Activated B cell treated with CpG ODN at 0.5 μM for 24 hours (primary cell): Measurements from ENCODE around the gene SLC39A12. TPM values are rescaled to one million over a fixed set of nuclear protein-coding genes. Genes with fewer than 3 reads are reported as not detected.

Source experiments
- ATAC-seq: fragments of 200-7000 bp; cut with Tn5 transposase; one replicate; pipeline ENCODE4 v1.10.0; 2021; ENCODE audit warnings: low read depth, mild to moderate bottlenecking, moderate library complexity
- CTCF ChIA-PET: fragments of 350-600 bp; sonication (Branson Sonifier 250); formaldehyde crosslinking; loops from one replicate; lab custom pipeline; 2021; ENCODE audit warnings: antibody characterized with exemption; lab: Charles Lee
- POLR2A ChIA-PET: fragments of 350-600 bp; sonication (Branson Sonifier 250); formaldehyde crosslinking; loops from one replicate; lab custom pipeline; 2021; ENCODE audit warnings: antibody characterized with exemption; lab: Charles Lee
- DNase-seq: peaks from one replicate; pipeline ENCODE4 v3.0.0; 2022
- H3K27ac Mint-ChIP-seq: one replicate; pipeline ENCODE4 v1.8.0; 2020; ENCODE audit warnings: mixed read lengths
- H3K27me3 Mint-ChIP-seq: one replicate; pipeline ENCODE4 v1.8.0; 2021; ENCODE audit warnings: mixed read lengths
- H3K36me3 Mint-ChIP-seq: one replicate; pipeline ENCODE4 v1.8.0; 2021; ENCODE audit warnings: low read depth, mixed read lengths
- H3K4me1 Mint-ChIP-seq: one replicate; pipeline ENCODE4 v1.8.0; 2021; ENCODE audit warnings: mixed read lengths
- H3K4me3 Mint-ChIP-seq: one replicate; pipeline ENCODE4 v1.8.0; 2020; ENCODE audit warnings: mild to moderate bottlenecking, mixed read lengths
- H3K9me3 Mint-ChIP-seq: one replicate; pipeline ENCODE4 v1.8.0; 2020; ENCODE audit warnings: mixed read lengths
- intact Hi-C: fragments of 100-400 bp; cut with micrococcal nuclease; formaldehyde crosslinking; loops from one replicate; pipeline ENCODE4 v1.15.1; 2024
- total RNA-seq: library from RNA; stranded (reverse); gene quantifications from 2 replicates; pipeline ENCODE4 v1.2.3, GENCODE V29; 2022
- TF ChIP-seq, protein P1 (sequence below): fragments of 200-600 bp; IDR thresholded peaks from one replicate; pipeline ENCODE4 v1.8.0; 2022; ENCODE audit warnings: antibody characterized with exemption, mild to moderate bottlenecking

SLC39A12 gene
- total RNA-seq, 1 donor from 2014 or later: not detected

DNA sequence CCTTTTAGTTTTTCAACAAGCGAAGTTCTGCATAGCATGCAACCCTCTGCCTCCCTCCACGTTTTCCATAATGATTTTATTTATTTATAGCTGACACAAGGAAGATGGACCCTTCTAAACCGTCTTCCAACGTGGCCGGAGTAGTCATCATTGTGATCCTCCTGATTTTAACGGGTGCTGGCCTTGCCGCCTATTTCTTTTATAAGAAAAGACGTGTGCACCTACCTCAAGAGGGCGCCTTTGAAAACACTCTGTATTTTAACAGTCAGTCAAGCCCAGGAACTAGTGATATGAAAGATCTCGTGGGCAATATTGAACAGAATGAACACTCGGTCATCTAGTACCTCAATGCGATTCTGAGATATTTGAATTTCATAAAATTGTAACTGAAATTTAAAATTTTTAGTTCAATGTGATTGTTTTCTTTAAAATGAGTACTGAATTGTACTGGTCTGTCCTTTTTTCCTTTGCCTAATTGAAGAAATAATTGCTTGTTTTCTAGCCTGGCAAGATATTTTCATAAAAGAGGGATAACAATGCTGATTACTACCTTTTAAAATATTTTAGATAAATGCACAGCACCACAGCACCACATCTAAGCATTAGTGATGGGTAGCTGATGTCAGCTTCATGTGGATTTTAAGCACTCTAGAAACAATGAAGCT lies 41.5 kb upstream of the SLC39A12 start:
- Mint-ChIP-seq H3K9me3 (peaks cover 6% of the 10 kb centered on the region), H3K36me3 (no peaks in the 10 kb centered on the region), H3K4me3 (no peak overlapping the region), H3K4me1 (no peaks in the 10 kb centered on the region), H3K27ac (no peak overlapping the region), H3K27me3 (peaks cover 7% of the 10 kb centered on the region)
- no peak for DNase-seq
- intact Hi-C loops: loop anchor here (1.0 kb wide), 4 partner anchors 194 to 402 kb away; no protein-coding TSS in a partner anchor
- TF ChIP-seq, protein P1, sequence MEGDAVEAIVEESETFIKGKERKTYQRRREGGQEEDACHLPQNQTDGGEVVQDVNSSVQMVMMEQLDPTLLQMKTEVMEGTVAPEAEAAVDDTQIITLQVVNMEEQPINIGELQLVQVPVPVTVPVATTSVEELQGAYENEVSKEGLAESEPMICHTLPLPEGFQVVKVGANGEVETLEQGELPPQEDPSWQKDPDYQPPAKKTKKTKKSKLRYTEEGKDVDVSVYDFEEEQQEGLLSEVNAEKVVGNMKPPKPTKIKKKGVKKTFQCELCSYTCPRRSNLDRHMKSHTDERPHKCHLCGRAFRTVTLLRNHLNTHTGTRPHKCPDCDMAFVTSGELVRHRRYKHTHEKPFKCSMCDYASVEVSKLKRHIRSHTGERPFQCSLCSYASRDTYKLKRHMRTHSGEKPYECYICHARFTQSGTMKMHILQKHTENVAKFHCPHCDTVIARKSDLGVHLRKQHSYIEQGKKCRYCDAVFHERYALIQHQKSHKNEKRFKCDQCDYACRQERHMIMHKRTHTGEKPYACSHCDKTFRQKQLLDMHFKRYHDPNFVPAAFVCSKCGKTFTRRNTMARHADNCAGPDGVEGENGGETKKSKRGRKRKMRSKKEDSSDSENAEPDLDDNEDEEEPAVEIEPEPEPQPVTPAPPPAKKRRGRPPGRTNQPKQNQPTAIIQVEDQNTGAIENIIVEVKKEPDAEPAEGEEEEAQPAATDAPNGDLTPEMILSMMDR: no peak
- ATAC-seq: no peak
- CTCF ChIA-PET: interaction anchor here (1.0 kb wide), 1 partner anchor 195 kb away, joined by 5 read pairs; no protein-coding TSS in a partner anchor
- POLR2A ChIA-PET: no interaction called here

DNA sequence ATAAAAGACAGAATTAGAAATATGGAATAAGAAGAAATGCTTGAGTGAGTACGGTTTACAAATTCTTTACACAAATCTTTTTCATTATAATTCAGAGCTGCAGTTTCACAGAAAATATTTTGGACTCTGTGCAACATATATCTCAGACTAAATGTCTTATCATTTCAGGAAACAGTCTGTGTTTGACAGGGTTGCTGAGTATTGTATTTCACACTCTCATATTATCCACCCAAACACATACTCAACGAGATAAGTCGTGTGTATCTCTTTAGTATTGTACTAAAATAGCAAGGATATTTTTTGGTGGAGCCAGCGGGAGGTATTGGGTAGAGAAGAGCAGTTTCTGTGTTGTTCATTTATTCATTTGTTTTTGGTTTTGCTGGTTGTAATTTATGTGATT lies 39.0 kb upstream of the SLC39A12 start:
- H3K36me3 Mint-ChIP-seq: no peaks in the 10 kb centered on the region
- ATAC-seq (no peak), DNase-seq (no peak)
- TF ChIP-seq, protein P1: no peak
- CTCF ChIA-PET: no interaction called here
- H3K27me3 Mint-ChIP-seq: peaks cover 4% of the 10 kb centered on the region
- POLR2A ChIA-PET: no interaction called here
- H3K9me3 Mint-ChIP-seq: peaks cover 6% of the 10 kb centered on the region
- H3K4me3 Mint-ChIP-seq: no peak overlapping the region
- no peaks in the 10 kb centered on the region for H3K4me1 Mint-ChIP-seq
- intact Hi-C loops: no loop called here
- H3K27ac Mint-ChIP-seq: no peak overlapping the region

DNA sequence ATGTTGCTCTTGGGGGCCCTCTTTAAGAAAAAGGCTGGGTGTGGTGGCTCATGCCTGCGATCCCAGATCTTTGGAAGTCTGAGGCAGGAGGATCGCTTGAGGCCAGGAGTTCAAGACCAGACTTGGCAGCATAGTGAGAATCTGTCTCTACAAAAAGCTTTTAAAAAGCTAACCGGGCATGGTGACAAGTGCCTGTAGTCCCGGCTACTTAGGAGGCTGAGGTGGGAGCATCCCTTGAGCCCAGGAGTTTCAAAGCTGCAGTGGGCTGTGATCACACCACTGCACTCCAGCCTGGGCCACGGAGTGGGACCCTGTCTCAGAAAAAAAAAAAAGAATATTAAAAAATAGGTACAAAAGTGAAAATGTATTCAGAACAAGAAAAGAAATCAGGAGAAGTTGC lies 38.1 kb upstream of the SLC39A12 start:
- DNase-seq (no peak), ATAC-seq (no peak)
- TF ChIP-seq, protein P1: no peak
- Mint-ChIP-seq H3K27ac (no peak overlapping the region), H3K36me3 (no peaks in the 10 kb centered on the region), H3K27me3 (peaks cover 4% of the 10 kb centered on the region), H3K4me3 (no peak overlapping the region), H3K4me1 (no peaks in the 10 kb centered on the region), H3K9me3 (peaks cover 6% of the 10 kb centered on the region)
- intact Hi-C loops: no loop called here
- ChIA-PET CTCF (no interaction called here), POLR2A (no interaction called here)

DNA sequence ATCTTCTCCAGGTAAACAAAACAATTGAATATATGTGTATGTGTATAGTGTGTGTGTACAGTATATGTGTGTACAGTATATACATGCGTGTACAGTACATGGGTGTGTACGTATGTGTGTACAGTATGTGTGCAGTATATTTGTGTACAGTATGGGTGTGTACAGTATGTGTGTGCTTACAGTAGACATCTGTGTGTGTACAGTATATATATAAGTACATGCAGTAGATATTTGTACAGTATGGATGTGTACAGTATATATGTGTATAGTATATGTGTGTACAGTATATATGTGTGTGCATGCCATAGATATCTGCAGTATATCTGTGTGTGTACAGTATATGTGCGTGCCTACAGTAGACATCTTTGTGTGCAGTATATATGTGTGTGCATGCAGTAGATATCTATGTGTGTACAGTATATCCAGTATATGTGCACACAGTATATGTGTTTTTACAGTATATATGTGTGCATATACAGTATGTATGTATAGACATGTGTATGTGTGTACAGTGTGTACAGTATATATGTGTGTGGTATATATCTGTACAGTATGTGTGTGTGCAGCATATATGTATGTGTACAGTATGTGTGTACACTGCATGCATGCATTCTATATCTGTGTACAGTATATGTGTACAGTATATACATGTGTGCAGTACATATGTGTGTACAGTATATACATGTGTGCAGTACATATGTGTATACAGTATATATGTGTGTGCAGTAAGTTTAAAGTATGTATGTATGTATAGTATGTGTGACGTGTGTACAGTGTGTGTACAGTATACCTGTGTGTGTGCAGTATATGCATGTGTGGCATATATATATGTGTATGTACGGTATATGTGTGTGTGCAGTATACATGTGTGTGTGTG lies 37.3 kb upstream of the SLC39A12 start:
- Mint-ChIP-seq H3K27ac (no peak overlapping the region), H3K4me3 (no peak overlapping the region), H3K9me3 (peaks cover 6% of the 10 kb centered on the region), H3K36me3 (no peaks in the 10 kb centered on the region), H3K27me3 (peaks cover 2% of the 10 kb centered on the region), H3K4me1 (no peaks in the 10 kb centered on the region)
- DNase-seq (no peak), ATAC-seq (no peak)
- POLR2A ChIA-PET: no interaction called here
- intact Hi-C loops: no loop called here
- TF ChIP-seq, protein P1: no peak
- CTCF ChIA-PET: no interaction called here

DNA sequence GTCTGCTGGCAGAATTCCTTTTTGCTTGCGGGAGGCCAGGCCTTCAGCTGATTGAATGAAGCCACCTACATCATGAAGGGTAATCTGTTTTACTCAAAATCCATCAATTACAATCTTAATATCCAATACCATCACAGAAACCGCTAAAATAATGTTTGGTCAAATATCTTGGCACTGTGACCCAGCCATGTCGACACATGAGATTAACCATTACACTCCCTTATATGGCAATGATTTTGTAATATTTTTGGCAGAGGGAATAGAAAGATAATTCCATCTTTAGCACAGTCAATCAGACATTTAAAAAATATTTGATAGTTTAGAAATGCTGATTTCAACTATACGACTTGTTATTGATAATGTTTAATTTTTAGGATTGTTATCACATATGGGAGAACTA lies 36.5 kb upstream of the SLC39A12 start:
- no peaks in the 10 kb centered on the region for H3K4me1 Mint-ChIP-seq
- H3K4me3 Mint-ChIP-seq: no peak overlapping the region
- ATAC-seq (no peak), DNase-seq (no peak)
- ChIA-PET CTCF (no interaction called here), POLR2A (no interaction called here)
- no peaks in the 10 kb centered on the region for H3K36me3 Mint-ChIP-seq
- intact Hi-C loops: no loop called here
- no peaks in the 10 kb centered on the region for H3K27me3 Mint-ChIP-seq
- TF ChIP-seq, protein P1: no peak
- peaks cover 6% of the 10 kb centered on the region for H3K9me3 Mint-ChIP-seq
- no peak overlapping the region for H3K27ac Mint-ChIP-seq
